HG03432 (cell line): ENCODE data around the gene TCFL5.
A peak's percentile ranks its signal among the peaks of the same experiment; 100 is the strongest.
"Not testable (repeated sequence)": the region's sequence is repeated elsewhere in the genome, so short reads cannot be mapped to it uniquely, and the experiment has no call there.

Experiments
- ATAC-seq: cut with Tn5 transposase; IDR thresholded peaks from one replicate; pipeline ENCODE4 v1.9.1; 2021; ENCODE audit warnings: mild to moderate bottlenecking, moderate library complexity; ENCODE audit not compliant: unreplicated experiment

TCFL5 gene

DNA sequence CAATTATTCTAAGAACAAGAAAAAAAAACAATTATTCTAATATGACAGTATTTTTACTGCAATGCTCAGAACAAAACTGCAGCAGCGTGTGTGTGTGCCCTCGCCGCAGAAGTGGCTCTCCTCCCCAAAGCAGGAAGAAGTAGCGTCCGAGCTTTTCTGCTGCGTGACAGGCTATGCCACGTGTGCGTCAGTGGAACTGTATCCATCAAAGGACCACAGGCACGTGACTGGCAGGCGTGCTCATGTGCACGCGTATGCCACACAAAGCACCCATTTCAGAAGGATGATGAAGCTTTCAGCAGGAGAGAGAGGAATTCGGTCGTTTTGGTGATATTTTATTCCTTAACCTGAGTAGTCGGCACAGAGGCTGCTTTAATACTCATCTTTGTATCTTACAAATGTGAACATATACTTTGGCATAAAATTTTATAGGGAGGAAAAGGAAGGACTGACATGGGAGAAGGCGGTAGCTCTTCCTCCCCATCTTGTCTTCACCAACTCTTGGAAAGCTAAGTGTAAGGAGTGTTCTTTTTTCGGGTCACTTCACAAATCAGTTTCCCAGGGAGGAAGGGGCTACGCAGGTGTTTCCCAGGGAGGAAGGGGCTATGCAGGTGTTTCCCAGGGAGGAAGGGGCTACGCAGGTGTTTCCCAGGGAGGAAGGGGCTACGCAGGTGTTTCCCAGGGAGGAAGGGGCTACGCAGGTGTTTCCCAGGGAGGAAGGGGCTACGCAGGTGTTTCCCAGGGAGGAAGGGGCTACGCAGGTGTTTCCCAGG lies 3.4 kb downstream of the TCFL5 start:
- ATAC-seq: no peak

DNA sequence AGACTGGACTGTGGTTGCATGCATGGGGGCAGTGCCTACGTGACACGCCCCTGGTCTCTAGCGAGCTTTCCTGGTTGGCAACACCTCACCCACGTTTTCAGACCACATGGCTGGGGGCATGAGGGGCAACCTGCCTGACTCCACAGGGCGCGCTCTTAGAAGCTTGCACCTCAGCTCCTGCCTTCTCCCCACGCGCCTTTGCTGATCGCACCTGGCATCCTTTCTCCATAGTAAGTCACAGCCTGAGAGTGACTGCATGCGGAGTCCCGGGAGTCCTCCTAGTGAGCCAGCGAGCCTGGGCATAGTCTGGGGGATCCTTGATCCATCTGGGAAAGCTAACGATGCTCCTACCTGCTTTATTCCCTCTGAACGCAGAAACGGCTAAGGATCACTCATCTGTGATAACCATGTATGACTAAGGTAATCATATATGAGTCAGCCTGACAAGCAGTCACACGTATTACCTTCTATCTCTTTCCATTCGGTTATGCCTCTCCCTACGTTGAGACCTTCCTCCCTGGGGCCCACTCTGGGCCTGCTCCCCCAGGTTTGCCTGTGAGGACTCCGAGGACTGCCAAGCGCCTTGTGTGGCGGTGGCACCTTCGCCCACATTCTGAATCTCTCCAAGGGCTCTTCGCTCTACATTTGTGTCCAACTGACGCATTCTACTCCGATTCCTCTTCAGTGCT lies 4.5 kb downstream of the TCFL5 start:
- no peak for ATAC-seq

DNA sequence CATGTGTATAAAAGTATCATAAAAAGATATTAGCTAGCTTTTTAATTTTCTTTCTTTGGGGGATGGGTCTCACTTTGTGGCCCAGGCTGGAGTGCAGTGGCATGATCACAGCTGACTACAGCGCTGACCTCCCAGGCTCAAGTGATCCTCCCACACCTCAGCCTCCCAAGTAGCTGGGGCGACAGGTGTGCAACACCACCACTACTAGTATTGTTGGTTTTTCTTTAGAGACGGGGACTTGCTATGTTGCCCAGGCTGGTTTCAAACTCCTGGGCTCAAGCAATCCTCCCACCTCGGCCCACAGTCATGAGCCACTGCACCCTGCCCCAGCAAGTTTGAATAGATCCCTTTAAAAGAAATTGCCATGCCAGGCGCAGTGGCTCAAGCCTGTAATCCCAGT lies 6.5 kb downstream of the TCFL5 start:
- ATAC-seq: no peak

DNA sequence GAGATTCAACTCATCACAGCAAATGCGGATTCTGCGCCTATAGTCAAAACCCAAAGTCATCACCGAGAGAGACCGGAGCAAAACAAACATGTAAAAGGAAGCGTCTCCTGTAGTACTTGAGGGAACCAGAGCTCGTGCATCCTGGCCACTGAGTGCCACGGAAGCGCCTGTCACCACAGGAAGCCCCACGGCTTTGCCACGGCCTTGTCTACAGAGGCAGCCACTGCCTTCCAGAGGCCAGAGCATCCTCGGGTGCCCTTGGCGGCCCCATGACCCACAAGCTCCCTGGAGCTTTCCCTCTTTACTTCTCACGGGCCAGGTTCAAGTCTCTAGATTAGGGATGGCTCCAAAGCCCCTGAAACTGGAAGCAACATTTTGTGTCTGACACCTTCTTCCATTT lies 7.5 kb downstream of the TCFL5 start:
- ATAC-seq: no peak

DNA sequence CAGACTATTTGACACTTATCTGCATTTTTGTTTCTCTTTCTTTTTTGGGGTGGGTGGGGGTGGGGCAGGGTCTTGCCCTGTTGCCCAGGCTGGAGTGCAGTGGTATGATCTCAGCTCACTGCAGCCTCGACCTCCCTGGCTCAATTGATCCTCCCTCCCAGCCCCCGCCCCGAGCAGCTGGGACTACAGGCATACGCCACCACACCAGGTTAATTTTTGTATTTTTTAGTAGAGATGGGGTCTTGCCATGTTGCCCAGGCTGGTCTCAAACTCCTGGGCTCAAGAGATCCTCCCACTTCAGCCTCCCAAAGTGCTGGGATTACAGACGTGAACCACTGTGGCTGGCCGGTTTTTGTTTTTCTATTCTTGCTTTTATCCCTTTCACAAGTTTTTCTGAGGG lies 8.3 kb downstream of the TCFL5 start:
- ATAC-seq: not testable (repeated sequence)

DNA sequence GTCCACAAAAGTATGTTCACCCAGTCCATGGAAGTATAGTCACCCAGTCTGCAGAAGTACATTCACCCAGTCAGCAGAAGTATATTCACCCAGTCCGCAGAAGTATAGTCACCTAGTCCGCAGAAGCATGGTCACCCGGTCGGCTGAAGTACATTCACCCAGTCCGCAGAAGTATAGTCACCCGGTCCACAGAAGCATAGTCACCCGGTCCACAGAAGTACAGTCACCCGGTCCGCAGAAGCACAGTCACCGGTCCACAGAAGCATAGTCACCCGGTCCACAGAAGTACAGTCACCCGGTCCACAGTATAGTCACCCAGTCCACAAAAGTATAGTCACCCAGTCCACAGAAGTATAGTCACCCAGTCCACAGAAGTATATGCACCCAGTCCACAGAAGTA lies 8.8 kb downstream of the TCFL5 start:
- ATAC-seq: no peak

DNA sequence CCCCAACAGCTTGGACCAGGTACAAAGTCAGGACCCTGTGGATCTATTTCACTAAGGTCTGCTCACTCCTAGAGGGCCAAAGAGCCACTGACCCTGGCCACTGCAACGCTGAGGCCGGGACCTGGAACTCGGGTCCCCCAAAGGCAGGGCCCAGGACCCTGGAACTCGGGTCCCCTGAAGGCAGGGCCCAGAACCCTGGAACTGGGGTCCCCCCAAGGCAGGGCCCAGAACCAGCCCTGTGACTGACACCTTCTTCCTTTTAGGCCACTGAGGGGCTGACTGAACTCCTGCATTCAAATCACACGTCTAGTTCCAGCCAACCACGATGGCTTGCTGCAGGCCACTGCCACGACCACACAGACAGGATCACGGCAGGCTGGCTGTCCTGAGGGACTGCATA lies 9.4 kb downstream of the TCFL5 start:
- no peak for ATAC-seq

DNA sequence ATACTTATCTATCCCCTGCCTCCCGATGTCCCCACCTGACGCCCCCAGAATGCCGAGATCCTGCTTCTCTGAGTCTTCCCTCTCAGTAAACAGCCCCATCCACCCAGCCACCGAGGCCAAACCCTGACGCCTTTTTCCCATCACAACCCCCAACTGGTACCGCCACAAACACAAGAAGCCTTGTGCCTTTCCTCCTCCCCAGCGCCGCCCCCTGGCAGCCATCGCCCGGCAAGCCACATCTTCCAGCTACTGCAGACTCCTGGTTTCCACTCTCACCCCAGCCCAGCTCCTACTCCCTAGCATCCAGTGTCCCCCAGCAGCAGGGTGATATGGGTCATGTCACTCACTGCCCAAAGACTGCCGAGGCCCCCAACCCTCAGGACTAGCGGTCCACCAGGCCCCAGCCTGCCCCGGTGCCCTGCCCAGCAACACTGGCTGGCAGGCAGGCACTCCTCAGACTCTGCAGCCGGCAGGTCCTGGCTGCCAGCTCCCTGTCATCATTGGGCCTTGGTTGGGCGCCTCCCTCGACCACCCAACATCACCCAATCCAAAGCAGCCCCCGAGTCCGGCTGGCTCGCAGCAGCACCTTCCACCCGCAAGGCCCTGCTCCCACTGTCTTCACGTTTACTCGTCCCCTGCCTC lies 11.2 kb downstream of the TCFL5 start:
- ATAC-seq: no peak

DNA sequence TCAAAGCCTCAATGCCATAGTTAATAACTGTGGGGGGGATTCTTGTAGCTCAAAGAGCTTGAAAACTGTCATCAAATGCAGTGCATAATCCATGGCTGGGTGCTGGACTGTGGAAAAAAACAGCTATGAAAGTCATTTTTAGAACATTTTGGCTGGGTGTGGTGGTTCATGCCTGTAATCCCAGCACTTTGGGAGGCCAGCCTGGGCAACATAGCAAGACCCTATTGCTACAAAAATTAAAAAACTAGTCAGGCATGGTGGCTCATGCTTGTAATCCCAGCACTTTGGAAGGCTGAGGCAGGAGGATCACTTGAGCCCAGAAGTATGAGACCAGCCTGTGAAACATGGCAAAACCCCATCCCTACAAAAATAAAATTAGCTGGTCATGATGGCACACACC lies 12.2 kb downstream of the TCFL5 start:
- ATAC-seq: no peak

DNA sequence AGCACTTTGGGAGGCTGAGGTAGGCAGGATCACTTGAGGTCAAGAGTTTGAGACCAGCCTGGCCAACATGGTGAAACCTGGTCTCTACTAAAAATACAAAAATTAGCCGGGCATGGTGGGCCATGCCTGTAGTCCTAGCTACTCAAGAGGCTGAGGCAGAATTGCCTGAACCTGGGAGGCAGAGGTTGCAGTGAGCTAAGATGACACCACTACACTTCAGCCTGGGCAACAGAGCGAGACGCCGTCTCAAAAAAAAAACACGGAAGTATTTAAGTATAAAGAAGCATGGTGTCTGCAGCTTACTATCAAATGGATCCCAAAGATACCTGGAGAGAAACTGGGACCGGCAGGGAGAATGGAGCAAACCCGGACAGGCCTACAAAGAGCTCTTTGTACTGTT lies 12.7 kb downstream of the TCFL5 start:
- not testable (repeated sequence) for ATAC-seq

DNA sequence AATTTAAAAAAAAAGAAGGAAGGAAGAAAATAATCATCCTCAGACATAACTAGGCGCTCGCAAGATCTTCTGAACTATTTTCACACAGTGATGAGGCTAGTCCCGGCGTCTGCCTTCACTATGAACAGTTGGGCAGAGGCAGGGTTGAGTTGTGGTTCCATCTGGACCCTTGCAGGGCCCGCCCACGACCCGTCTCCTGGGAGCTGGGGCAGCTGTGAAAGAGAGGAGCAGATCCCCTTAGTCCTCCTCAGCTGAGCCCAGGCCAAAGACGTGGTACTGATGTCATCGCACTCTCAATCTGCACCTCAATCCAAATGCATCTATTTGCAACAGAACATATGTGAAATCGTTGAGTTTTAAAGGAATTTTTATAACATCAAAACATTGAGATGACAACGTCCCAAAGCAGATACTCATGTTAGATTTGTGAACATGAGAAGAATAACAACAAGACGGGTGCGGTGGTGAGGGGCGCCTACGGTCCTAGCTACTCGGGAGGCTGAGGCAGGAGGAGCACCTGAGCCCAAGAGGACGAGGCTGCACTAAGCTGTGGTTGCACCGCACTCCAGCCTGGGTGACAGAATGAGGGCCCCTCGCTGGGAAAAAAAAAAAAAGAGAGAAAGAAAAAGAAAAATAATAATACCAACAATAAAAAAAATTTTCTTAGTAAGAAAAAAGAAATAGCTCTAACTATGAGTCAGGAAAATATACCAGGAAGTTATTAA lies 15.3 kb downstream of the TCFL5 start:
- no peak for ATAC-seq

DNA sequence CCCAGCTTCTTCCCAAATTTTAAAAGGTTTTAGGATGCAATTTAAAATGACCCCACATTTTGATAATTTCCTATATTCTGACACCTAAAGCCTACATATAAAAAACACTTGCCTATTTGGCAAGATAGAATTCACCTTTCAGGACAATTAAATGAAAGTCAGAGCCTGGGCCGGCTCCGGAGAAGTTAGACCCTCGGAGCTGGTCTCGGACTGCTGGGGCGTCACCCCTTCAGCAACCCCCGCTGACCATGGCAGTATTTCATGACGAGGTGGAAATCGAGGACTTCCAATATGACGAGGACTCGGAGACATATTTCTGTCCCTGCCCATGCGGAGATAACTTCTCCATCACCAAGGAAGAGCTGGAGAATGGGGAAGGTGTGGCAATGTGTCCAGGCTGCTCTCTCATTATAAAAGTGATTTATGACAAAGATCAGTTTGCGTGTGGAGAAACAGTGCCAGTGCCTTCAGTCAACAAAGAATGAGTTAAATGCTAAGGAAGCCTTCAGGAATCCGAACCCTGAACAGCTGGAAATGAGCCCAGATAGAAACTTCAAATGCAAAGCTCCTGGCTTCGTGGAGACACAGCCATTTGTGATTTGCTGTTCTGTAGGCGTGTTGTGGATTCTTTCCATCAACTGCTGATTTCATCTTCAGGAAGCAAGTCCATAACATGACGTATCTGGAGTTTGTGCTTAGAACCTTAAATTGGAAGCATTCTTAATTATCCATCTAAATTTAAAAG lies 16.0 kb downstream of the TCFL5 start:
- no peak for ATAC-seq

DNA sequence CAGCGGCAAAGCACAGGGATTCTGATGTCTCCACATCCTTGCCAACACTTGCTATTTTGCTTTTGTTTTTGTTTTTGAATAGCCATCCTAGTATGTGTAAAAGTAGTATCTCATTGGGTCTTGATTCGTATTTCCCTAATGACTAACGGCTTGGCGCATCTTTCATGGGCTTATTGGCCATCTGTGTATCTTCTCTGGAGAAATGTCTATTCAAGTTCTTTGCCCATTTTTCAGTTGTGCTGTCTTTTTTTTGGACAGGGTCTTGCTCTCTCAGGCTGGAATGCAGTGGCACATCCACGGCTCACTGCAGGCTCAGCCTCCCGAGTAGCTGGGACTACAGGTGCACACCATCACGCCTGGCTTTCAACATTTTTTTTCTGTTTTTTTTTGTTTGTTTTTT lies 17.4 kb downstream of the TCFL5 start:
- no peak for ATAC-seq

DNA sequence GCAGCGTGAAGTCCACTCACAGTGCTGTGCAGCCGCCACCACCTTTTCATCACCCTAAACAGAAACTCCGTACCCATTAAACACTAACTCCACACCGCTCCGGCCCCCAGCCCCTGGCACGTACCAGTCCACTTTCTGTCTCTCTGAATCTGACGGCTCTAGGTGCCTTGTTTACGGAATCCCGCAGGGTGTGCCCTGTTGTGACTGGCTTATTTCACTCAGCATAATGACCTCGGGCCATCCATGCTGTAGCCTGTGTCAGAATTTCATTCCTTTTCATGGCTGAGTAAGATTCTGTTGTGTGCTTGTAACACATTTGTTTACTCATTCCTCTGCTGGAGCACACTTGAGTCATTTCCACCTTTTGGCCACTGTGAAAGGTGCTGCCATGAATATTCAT lies 18.0 kb downstream of the TCFL5 start:
- ATAC-seq: no peak

DNA sequence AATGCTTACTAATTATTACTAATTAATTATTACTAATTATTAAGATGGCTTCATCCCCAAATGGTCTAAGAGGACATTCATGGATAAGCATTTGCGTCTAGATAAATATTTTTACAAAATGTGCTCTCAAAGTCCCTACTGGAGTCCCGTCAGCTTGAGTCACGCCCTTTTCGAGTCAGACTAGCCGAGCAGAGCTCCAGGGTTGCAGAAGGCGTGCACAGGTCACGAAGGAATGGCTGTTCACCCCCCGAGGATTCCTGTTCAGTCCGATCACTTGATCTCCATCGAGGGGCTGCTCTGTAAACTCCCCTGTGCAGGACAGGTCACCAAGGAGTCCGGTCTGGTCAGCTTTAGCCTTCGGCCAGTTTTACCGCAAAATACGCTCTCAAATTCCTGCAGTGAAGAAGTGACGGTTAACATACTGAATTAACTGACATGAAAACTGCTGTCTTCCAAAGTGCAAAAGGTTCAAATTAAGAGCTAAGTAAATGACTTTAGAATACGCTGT lies 19.9 kb downstream of the TCFL5 start:
- ATAC-seq: no peak

DNA sequence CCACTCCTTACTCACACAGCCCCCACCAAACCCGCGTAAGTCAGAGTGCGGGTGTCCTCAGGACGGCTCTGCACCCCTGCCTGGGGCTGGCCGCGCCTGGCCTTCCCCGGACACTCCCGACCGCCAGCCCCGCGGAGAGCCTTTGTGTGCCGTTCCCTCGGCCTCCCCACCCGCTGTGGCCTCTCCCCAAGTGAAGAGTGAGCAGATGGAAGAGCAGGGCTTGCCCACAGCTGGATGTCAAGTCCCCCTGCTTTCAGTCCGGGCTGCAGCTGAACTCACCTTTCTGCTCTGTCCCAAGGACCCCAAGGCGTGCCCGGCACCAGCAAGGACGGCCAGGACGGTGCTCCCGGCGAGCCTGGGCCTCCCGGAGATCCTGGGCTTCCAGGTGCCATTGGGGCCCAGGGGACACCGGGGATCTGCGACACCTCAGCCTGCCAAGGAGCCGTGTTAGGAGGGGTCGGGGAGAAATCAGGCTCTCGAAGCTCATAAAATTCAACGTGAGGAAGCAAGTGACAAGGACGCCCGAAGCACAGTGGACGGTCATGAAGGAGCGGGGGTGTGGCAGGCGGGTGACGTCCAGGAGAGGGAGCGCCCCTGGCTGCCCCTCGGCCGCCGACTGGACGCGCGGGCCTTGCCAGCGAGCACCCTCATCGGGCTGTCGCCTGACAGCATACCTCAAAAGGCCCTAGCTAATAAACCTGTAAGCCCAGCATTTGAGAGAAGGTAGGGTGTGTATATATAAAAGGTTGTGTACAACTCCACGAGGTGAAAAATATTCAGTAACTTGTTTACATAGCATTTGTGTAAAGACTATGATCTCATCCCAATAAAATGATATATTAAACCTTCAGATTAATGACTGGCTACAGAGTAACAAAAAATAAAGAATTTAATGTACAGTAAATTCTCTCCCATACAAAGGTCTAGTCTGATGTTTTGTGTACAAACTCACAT lies 21.1 kb downstream of the TCFL5 start:
- no peak for ATAC-seq

DNA sequence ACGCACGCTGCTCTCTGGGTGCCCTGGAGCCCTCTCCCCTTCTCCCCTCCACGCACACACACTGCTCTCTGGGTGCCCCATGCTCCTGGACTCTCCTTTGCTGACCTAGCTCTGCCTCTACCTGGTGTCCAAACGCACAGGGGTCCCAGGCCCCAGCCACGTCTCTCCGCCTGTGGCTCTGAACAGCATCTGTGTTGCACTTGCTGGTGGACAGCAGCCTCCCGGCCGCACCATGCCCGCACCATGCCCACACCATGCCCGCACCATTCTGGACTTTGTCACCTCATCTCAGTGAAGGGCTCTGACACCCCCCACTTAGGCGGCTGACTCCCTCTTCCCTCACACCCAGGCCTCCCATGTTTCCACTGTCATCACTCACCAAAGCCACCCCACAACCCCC lies 21.8 kb downstream of the TCFL5 start:
- no peak for ATAC-seq

DNA sequence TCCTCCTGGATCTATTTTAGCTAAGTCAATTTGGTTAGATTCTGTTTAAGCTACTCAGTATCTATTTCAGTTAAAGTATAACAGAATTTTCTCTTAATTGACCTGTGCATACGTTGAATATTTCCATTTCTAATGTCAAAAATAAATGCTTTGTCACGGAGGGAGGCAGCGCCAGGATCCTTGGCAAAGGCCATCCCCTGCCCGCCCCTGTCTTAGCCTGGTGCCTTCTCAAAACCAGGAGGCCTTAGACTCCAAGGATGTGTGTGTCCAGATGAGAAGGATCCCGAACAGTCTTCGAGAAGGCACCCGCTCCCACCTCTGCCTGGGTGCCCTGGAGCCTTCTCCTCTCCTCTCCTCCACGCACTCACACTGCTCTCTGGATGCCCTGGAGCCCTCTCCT lies 22.4 kb downstream of the TCFL5 start:
- ATAC-seq: no peak

DNA sequence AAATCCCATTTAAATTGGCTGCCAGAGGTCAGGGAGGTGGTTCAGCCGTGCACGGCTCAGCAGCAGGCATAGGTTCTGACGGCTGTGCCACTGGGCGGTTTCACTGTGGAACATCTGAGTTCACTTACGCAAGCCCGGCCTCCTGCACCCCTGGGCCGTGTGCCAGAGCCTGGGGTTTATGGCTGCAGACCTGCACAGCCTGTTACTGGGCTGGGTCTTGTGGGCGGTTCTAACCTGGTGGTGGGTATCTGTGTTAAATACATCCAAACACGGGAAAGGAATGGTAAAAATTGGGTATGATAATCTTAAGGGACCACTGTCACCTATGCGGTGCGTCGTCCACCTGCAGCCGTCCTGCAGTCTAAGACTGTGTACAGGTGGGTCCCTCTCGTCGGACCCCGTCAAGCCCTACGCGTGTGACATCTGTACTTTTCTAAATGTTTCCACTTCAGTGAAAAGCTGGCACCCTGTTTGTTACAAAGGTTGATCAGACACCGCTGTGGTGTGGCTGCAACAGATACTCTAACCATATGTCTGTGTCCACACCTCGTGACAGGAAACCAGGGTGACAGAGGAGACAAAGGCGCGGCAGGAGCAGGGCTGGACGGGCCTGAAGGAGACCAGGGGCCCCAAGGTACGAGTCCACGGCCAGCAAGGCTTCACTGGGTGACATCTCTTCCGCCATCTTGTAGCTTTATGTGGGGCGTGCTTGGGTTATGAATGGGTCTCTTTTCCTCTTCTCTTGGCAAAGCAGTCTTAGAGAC lies 23.3 kb downstream of the TCFL5 start:
- peak; percentile 74 for ATAC-seq
